GM10847 (cell line): ENCODE data around the gene RNF212B.

ENCODE experiments used
- POLR2A ChIP-seq: IDR thresholded peaks from 2 replicates; pipeline ENCODE4 v1.6.1; 2011; ENCODE audit not compliant: insufficient read length; ENCODE audit errors: extremely low read depth

Gene RNF212B

GRCh38 chr14:23286902-23287479 lies 49.3 kb downstream of the RNF212B start:
- TF ChIP-seq POLR2A = no peak

DNA sequence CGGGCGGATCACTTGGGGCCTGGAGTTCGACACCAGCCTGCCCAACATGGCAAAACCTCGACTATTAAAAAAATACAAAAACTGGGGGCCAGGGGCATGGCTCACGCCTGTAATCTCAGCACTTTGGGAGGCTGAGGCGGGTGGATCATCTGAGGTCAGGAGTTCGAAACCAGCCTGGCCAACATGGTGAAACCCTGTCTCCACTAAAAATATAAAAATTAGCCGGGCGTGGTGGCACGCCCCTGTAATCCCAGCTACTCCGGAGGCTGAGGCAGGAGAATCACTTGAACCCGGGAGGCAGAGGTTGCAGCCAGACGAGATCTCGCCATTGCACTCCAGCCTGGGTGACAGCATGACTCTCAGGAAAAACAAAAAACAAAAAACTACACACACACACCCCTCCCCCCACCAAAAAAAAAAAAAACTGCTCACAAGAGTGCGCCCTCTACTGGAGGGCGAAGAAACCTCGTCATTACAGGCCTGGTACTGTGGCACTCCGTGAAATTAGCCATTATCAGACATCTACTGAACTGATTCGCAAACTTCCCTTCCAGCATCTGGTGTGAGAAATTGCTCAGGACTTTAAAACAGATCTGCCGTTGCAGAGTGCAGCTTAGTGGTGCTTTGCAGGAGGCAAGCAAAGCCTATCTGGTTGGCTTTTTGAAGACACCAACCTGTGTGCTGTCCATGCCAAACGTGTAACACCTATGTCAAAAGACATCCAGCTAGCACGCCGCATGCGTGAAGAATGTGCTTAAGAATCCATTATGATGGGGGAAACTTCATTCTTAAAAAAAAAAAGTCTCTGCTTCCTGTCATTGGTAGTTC lies 57.2 kb downstream of the RNF212B start:
- no peak for TF ChIP-seq POLR2A

DNA sequence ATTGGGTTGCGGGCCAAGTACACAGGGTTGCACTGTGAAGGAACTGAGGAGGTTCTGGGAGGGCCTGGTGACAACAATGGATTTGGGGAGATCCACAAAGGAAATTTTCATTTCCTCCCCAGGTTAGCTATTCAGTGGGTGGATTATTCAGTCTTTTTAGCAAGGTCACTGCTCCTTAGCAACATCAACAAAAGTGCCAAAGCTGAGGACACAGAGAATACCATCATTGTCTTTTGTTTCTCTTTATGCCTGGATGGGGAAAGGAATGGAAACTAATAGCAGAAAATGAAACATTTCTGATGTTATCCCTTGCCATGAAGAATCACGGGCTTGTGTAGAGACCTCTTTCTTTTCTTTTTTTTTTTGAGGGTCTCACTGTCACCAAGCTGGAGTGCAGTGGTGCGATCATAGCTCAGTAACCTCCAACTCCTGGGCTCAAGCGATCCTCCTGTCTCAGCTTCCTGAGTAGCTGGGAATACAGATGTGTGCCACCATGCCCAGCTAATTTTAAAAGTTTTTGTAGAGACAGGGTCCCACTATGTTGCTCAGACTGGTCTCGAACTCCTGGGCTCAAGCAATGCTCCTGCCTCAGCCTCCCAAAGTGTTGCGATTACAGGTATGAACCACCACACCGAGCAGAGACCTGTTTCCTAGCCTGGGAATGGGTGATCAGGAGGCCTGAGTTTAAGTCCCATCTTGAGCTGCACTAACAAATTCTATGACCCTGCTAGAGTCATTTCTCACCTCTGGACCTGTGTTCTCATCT lies 58.5 kb downstream of the RNF212B start:
- no peak for TF ChIP-seq POLR2A

DNA sequence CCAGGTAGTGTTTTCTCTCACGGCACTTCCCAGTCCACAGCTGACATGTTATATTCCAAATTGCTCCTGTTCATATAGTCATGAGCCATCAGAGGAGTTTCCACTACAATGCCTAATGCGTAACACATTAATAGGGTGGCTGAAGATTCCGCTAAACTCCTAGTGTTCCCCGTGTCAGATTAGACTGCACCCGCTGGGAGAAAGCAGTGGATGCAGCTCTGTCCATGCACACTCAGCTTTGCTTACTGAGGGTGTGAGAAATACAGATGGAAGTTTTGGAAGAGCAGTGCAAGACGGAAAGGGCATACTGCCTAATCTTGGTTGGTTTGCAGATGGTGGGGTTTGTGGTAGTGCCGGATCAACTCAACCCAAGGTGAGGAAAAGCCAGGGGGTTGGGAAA lies 59.4 kb downstream of the RNF212B start:
- no peak for TF ChIP-seq POLR2A

GRCh38 chr14:23297611-23298277 lies 60.0 kb downstream of the RNF212B start:
- TF ChIP-seq POLR2A = no peak

DNA sequence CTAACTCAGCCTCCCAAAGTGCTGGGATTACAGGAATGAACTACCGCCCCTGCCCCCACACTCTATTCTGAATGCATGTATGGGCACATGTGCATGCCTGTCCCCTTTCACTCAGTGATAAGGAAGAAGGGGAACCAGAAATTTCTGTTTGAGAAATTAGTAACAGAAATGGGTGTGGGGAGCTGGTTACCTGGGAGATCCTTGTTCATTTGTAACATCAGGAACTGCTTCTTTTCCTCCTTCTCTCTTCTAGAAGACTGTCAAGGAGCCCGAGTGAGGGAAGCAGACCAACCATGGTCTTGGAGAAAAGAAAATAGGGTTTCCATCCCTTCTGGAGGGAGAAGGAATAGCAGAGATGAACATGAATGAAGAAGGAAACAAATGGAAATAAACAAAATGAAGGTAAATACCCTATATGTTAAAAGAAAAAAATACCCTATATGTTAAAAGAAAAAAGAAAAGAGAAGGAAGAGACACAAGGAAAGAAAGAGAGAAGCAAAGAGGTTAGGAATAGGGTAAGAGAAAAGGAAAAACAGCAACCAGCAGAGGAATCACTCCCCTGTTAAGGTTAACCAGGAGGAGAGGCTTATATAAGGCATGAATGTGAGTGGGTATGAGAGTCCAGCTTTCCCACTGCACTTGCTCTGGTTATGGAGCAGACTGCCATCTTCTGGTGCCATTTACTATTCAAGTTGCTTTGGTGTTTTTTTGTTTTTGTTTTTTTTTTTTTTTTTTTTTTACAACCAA lies 61.6 kb downstream of the RNF212B start:
- no peak for TF ChIP-seq POLR2A

- no peak for TF ChIP-seq POLR2A
Observed at GRCh38 chr14:23299986-23300686, 62.4 kb downstream of the RNF212B start.

GRCh38 chr14:23300687-23301223 lies 63.0 kb downstream of the RNF212B start:
- no peak for TF ChIP-seq POLR2A

DNA sequence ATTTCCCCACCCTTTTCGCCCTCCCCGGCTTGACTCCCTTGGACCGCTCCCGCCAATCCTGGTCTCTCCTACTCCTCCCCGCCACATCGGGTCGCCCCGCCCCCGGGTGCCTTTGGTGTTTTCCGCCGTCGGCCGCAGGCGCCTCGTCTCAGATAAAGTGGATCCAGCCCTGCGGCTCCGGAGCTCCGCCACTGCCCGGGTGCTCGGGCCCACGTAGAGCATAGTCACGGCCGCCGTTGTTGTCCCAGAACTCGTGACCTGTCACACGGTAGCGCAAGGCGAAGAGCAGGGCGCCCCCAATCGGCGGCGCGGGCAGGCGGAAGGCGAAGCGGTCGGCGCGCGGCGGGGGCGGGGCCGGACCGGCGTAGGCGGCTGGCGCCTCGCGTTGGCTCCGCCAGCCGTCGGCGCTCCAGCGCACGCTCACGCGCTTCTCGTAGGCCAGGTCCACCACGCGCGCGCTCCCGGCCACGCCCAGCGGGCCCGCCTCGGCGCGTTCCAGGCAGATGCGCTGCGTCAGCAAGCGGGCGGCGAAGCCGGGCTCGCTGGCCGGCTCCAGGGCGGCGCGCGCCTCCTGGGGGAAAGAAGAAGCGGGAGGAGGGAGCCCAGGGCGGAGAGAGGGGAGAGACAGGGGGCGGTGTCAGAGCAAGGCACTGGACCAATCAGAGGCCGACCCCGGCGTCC lies 63.7 kb downstream of the RNF212B start:
- TF ChIP-seq POLR2A = peak; percentile 55

DNA sequence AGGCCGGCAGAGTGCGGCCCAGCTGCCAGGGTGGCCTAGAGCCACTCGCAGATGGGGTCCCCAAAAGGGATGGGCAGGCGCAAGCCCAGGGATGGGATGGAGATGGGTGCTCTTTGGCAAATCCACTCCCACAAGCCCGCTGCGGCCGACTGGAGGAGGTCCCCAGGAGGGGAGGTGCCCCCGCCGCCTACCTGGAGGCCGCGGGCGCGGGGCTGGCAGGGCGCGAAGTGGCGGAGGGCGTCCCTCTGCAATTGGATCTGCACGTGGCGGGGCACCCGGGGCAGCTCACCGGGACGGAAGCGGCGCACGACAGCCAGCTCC lies 64.2 kb downstream of the RNF212B start:
- peak; percentile 64 for TF ChIP-seq POLR2A

GRCh38 chr14:23302290-23303225 lies 64.8 kb downstream of the RNF212B start, which contains the start of gene PPP1R3E:
Gene PPP1R3E (minus strand): TSS chr14:23302859. CDS start chr14:23302576, 283 bp downstream.
- TF ChIP-seq POLR2A = peak; percentile 52

- peak; percentile 80 for TF ChIP-seq POLR2A
Observed at GRCh38 chr14:23306412-23307145, 68.8 kb downstream of the RNF212B start, which contains the start of gene BCL2L2. Gene BCL2L2 (plus strand): TSS chr14:23306833. CDS start chr14:23307768, 935 bp downstream.
